ENCODE results near the gene IQCE.
"Not testable (repeated sequence)": the region's sequence is repeated elsewhere in the genome, so short reads cannot be mapped to it uniquely, and the experiment has no call there.

Gene IQCE

GRCh38 chr7:2553108-2553507 is 5.7 kb upstream of the IQCE start:
- in situ Hi-C loops (cut with MboI; ENCODE audit: low sequenced_read_pairs): no loop called here

- in situ Hi-C loops (cut with MboI; ENCODE audit: low sequenced_read_pairs): no loop called here
Measured at GRCh38 chr7:2553831-2554581, 4.8 kb upstream of the IQCE start.

- in situ Hi-C loops (cut with MboI; ENCODE audit: low sequenced_read_pairs): no loop called here
Measured at GRCh38 chr7:2554661-2555111, 4.1 kb upstream of the IQCE start.

GRCh38 chr7:2555121-2556052 is 3.4 kb upstream of the IQCE start, which contains the start of gene BRAT1:
BRAT1 (minus strand) TSS chr7:2555524; CDS start chr7:2554431, 1,093 bp downstream.
- in situ Hi-C loops (cut with MboI; ENCODE audit: low sequenced_read_pairs): no loop called here

GRCh38 chr7:2559283-2559950 is 638 bp downstream of the IQCE start:
- in situ Hi-C loops (cut with MboI; ENCODE audit: low sequenced_read_pairs): no loop called here

GRCh38 chr7:2563955-2564354 is 5.2 kb downstream of the IQCE start:
- in situ Hi-C loops (cut with MboI; ENCODE audit: low sequenced_read_pairs): not testable (repeated sequence)

- in situ Hi-C loops (cut with MboI; ENCODE audit: low sequenced_read_pairs): no loop called here
Measured at GRCh38 chr7:2564970-2565540, 6.3 kb downstream of the IQCE start.

GRCh38 chr7:2566348-2566889 is 7.6 kb downstream of the IQCE start:
- in situ Hi-C loops (cut with MboI; ENCODE audit: low sequenced_read_pairs): no loop called here

- in situ Hi-C loops (cut with MboI; ENCODE audit: low sequenced_read_pairs): no loop called here
Measured at GRCh38 chr7:2566890-2567678, 8.3 kb downstream of the IQCE start.

GRCh38 chr7:2567679-2568278 is 9.0 kb downstream of the IQCE start:
- in situ Hi-C loops (cut with MboI; ENCODE audit: low sequenced_read_pairs): no loop called here

GRCh38 chr7:2568521-2569223 is 9.9 kb downstream of the IQCE start:
- in situ Hi-C loops (cut with MboI; ENCODE audit: low sequenced_read_pairs): no loop called here

- in situ Hi-C loops (cut with MboI; ENCODE audit: low sequenced_read_pairs): no loop called here
Measured at GRCh38 chr7:2569421-2569820, 10.6 kb downstream of the IQCE start.

GRCh38 chr7:2570021-2570420 is 11.2 kb downstream of the IQCE start:
- in situ Hi-C loops (cut with MboI; ENCODE audit: low sequenced_read_pairs): no loop called here

- in situ Hi-C loops (cut with MboI; ENCODE audit: low sequenced_read_pairs): no loop called here
Measured at GRCh38 chr7:2571409-2571808, 12.6 kb downstream of the IQCE start.

- in situ Hi-C loops (cut with MboI; ENCODE audit: low sequenced_read_pairs): no loop called here
Measured at GRCh38 chr7:2572101-2572842, 13.5 kb downstream of the IQCE start.

GRCh38 chr7:2573761-2574160 is 15.0 kb downstream of the IQCE start:
- in situ Hi-C loops (cut with MboI; ENCODE audit: low sequenced_read_pairs): no loop called here

GRCh38 chr7:2575046-2575732 is 16.4 kb downstream of the IQCE start:
- in situ Hi-C loops (cut with MboI; ENCODE audit: low sequenced_read_pairs): no loop called here
